AG09319 (cell line): ENCODE measurements around the gene FAM177A1.
A peak's percentile ranks its signal among the peaks of the same experiment; 100 is the strongest.

ENCODE experiments used
- DNase-seq: peaks from one replicate; pipeline ENCODE4 v3.0.0-alpha.2; 2010; ENCODE audit warnings: low read depth; ENCODE audit errors: extremely low read depth
- TF ChIP-seq, protein P1 (sequence below): IDR thresholded peaks from 2 replicates; pipeline ENCODE4 v1.5.1; 2011; ENCODE audit warnings: low read depth, mild to moderate bottlenecking, inconsistent platforms, low read length, moderate library complexity

The FAM177A1 gene, protein sequence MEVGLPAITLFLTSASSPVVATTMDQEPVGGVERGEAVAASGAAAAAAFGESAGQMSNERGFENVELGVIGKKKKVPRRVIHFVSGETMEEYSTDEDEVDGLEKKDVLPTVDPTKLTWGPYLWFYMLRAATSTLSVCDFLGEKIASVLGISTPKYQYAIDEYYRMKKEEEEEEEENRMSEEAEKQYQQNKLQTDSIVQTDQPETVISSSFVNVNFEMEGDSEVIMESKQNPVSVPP

GRCh38 chr14:35046048-35046750 is at the start of gene FAM177A1:
TSS of gene FAM177A1 (plus strand) at chr14:35046272. CDS start at chr14:35046464, 192 bp downstream.
- peak; percentile 89 for DNase-seq
- TF ChIP-seq, protein P1, sequence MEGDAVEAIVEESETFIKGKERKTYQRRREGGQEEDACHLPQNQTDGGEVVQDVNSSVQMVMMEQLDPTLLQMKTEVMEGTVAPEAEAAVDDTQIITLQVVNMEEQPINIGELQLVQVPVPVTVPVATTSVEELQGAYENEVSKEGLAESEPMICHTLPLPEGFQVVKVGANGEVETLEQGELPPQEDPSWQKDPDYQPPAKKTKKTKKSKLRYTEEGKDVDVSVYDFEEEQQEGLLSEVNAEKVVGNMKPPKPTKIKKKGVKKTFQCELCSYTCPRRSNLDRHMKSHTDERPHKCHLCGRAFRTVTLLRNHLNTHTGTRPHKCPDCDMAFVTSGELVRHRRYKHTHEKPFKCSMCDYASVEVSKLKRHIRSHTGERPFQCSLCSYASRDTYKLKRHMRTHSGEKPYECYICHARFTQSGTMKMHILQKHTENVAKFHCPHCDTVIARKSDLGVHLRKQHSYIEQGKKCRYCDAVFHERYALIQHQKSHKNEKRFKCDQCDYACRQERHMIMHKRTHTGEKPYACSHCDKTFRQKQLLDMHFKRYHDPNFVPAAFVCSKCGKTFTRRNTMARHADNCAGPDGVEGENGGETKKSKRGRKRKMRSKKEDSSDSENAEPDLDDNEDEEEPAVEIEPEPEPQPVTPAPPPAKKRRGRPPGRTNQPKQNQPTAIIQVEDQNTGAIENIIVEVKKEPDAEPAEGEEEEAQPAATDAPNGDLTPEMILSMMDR, result no peak

DNA sequence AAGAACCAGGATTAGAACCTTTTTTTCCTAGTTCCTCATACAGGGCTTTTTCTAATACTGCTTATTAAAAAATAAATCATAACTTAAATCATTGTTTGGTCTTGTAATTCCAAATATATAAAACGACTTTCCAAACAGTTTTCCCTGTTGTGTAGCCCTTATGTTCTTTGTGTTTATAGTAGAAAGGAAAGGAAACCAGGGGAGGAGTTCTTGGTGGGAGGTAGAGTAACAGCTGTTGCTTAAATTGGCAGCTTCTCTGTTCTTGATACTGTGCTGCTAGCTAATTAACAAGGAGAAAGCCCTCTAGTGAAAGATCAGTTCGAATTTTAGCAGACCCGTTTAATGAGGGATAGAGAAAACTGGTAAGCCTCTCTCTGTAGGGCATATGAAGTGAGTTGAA is 48.3 kb upstream of the FAM177A1 start:
- DNase-seq, result no peak
- TF ChIP-seq, protein P1, result no peak

DNA sequence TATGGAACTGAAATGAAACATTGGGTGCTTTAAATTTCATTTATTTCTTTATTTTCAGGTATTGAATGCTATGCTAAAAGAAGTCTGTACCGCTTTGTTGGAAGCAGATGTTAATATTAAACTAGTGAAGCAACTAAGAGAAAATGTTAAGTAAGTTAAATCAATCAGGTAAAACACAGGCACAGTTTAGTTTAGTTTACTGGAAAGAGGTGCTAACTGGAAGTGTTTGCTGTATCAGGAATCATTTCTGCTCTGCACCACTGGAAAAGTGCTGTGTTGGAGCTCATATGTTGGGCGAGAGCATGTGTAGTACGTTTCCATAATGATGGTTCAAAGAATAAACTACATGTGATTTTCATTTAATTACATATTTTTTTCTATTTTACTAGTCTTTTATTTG is 46.6 kb upstream of the FAM177A1 start:
- TF ChIP-seq, protein P1, result no peak
- no peak for DNase-seq

- TF ChIP-seq, protein P1, result no peak
- DNase-seq, result no peak
Measured at GRCh38 chr14:35001621-35002020, 44.5 kb upstream of the FAM177A1 start.

DNA sequence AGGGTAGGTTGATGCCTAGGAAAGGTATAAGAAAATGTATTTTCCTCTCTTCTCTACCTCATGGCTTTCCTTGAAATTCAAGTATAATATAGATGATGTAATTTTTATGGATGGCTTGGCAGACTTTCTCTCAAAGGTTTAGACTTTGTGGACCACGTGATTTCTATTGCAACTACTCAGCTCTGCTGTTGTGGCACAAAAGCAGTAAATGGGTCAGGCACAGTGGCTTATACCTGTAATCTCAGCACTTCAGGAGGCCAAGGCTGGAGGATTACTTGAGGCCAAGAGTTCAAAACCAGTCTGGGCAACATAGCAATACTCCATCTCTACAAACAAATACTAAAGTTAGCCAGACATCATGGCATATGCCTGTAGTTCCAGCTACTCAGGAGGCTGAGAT is 41.2 kb upstream of the FAM177A1 start:
- no peak for DNase-seq

GRCh38 chr14:35016568-35016967 is 29.5 kb upstream of the FAM177A1 start:
- TF ChIP-seq, protein P1, result no peak
- DNase-seq, result no peak

More for the DNA sequence above, 41.2 kb upstream of the FAM177A1 start:
- TF ChIP-seq, protein P1, result no peak

- no peak for DNase-seq
- TF ChIP-seq, protein P1, result no peak
Measured at GRCh38 chr14:35020713-35021112, 25.4 kb upstream of the FAM177A1 start.
